K562 (cell line): ENCODE measurements around the gene VDR. TPM values are rescaled to one million over a fixed set of nuclear protein-coding genes. Genes with fewer than 3 reads are reported as not detected.

Source experiments
- ATAC-seq: fragments of 200-7000 bp; cut with Tn5 transposase; 3 replicates; pipeline ENCODE4 v1.9.1; 2020; ENCODE audit warnings: moderate library complexity
- BruUV-seq: library from RNA; stranded (reverse); fragments of 400-500 nt; replicated peaks from 2 replicates; lab custom pipeline; 2021; lab: Mats Ljungman, UMichigan
- CTCF ChIA-PET: fragments of 300-600 bp; formaldehyde crosslinking; extraction: SDS; loops from one replicate; lab custom pipeline; 2021; ENCODE audit warnings: low intra/inter-chr PET ratio; lab: Yijun Ruan, JAX
- POLR2A ChIA-PET: fragments of 300-600, 350-650 bp; sonication (Branson Sonifier 250); formaldehyde crosslinking; extraction: SDS; loops from one replicate; lab custom pipeline; 2021; ENCODE audit warnings: antibody characterized with exemption, inconsistent platforms; lab: Yijun Ruan, JAX
- DNase-seq, 4 experiments: peaks; one replicate each; pipeline versions ENCODE4 v3.0.0 to v3.0.0-alpha.2; 2011 to 2018; ENCODE audit warnings: low spot score in 3 of 4, mixed read lengths in 3 of 4; ENCODE audit errors: extremely low read depth in 1 of 4
- FAIRE-seq: peaks from 2 replicates; lab custom pipeline; 2011; peaks lifted over from hg19 to GRCh38; lab: Jason Lieb, UNC
- H2AFZ ChIP-seq: 2 replicates; pipeline ENCODE4 v1.6.0; 2011; ENCODE audit warnings: low read depth, low read length, control low read depth, inconsistent platforms
- H3K27ac ChIP-seq: fragments of 200-600 bp; 3 replicates; pipeline ENCODE4 v1.8.0; 2011; ENCODE audit warnings: low read depth, mild to moderate bottlenecking, control low read depth, inconsistent platforms, low read length, moderate library complexity, mixed read lengths; ENCODE audit errors: extremely low read depth
- H3K27me3 ChIP-seq, 2 experiments: fragments of 300-600 bp in 1 of 2; 2 replicates in 1 of 2; 3 replicates in 1 of 2; pipeline versions ENCODE4 v1.6.0 to v1.8.0; 2011; ENCODE audit warnings: inconsistent platforms in 2 of 2, low read length in 2 of 2, mild to moderate bottlenecking in 1 of 2, mixed read lengths in 1 of 2, moderate library complexity in 1 of 2; ENCODE audit not compliant: control insufficient read depth in 2 of 2, insufficient read depth in 2 of 2
- H3K36me3 ChIP-seq: fragments of 300-600 bp; 3 replicates; pipeline ENCODE4 v1.8.0; 2011; ENCODE audit warnings: mild to moderate bottlenecking, low read length, inconsistent platforms; ENCODE audit not compliant: control insufficient read depth, insufficient read depth
- H3K4me1 ChIP-seq, 2 experiments: fragments of 200-600 bp in 1 of 2; replicated peaks in 1 of 2; 2 replicates in 1 of 2; 3 replicates in 1 of 2; pipeline versions ENCODE4 v1.5.1 to v1.8.0; 2011; ENCODE audit warnings: inconsistent platforms in 2 of 2, low read length in 2 of 2, mild to moderate bottlenecking in 1 of 2, mixed read lengths in 1 of 2, moderate library complexity in 1 of 2; ENCODE audit not compliant: control insufficient read depth in 2 of 2, insufficient read depth in 2 of 2
- H3K4me2 ChIP-seq: 2 replicates; pipeline ENCODE4 v1.6.1; 2011; ENCODE audit warnings: low read length, control low read depth, inconsistent platforms, mixed read lengths; ENCODE audit not compliant: insufficient read depth
- H3K4me3 ChIP-seq: fragments of 200-600 bp; sonication (generic), shearing (Covaris generic); 2 replicates; pipeline ENCODE4 v1.5.1; 2016; ENCODE audit warnings: control low read depth, inconsistent platforms
- H3K79me2 ChIP-seq: fragments of 200-600 bp; 3 replicates; pipeline ENCODE4 v1.8.0; 2011; ENCODE audit warnings: low read length, inconsistent platforms; ENCODE audit not compliant: control insufficient read depth, insufficient read depth
- H3K9ac ChIP-seq, 2 experiments: 2 replicates each; pipeline versions ENCODE4 v1.6.0 to v1.6.1; 2011; ENCODE audit warnings: low read depth in 2 of 2, low read length in 2 of 2, control low read depth in 1 of 2, inconsistent platforms in 1 of 2, mild to moderate bottlenecking in 1 of 2, mixed read lengths in 1 of 2; ENCODE audit not compliant: insufficient read depth in 1 of 2
- H3K9me1 ChIP-seq: one replicate; pipeline ENCODE4 v1.6.0; 2011; ENCODE audit warnings: inconsistent platforms, mild to moderate bottlenecking, low read length, moderate library complexity; ENCODE audit not compliant: control insufficient read depth, insufficient read depth
- H3K9me3 ChIP-seq: replicated peaks from 2 replicates; pipeline ENCODE4 v1.5.1; 2011; ENCODE audit warnings: low read depth, low read length, inconsistent platforms; ENCODE audit not compliant: control insufficient read depth, insufficient read depth
- H4K20me1 ChIP-seq: replicated peaks from 2 replicates; pipeline ENCODE4 v1.6.1; 2011; ENCODE audit warnings: low read length, inconsistent platforms, mixed read lengths; ENCODE audit not compliant: control insufficient read depth, insufficient read depth
- ARNT ChIP-seq, 2 experiments: fragments of 450-650 bp; IDR thresholded peaks; 2 replicates each; pipeline ENCODE4 v1.6.1; 2016; ENCODE audit warnings: mild to moderate bottlenecking in 1 of 2
- EP300 ChIP-seq: IDR thresholded peaks from 2 replicates; pipeline ENCODE4 v1.6.1; 2012; ENCODE audit warnings: low read length, improper control_type of control experiment
- FOSL1 ChIP-seq: fragments of 200-800 bp; sonication (Bioruptor generic); conservative IDR thresholded peaks from 2 replicates; pipeline ENCODE4 v1.6.1; 2016; ENCODE audit warnings: missing genetic modification characterization, missing compliant biosample characterization
- HDAC1 ChIP-seq, 2 experiments: fragments of 450-650 bp; IDR thresholded peaks; 2 replicates each; pipeline ENCODE4 v1.6.1; 2016 to 2017; ENCODE audit warnings: inconsistent platforms in 1 of 2, mild to moderate bottlenecking in 1 of 2, moderate library complexity in 1 of 2
- L3MBTL2 ChIP-seq: fragments of 450-650 bp; IDR thresholded peaks from 2 replicates; pipeline ENCODE4 v1.6.1; 2016; ENCODE audit warnings: mild to moderate bottlenecking, moderate library complexity
- MAZ ChIP-seq, 2 experiments: fragments of 450-650 bp in 1 of 2; sonication (generic) in 1 of 2; formaldehyde crosslinking; IDR thresholded peaks in 1 of 2; conservative IDR thresholded peaks in 1 of 2; 2 replicates each; pipeline versions ENCODE4 v1.4.0 to v1.5.0; 2020; ENCODE audit warnings: mild to moderate bottlenecking in 1 of 2, missing genetic modification reagents in 1 of 2
- MBD2 ChIP-seq: sonication (generic); IDR thresholded peaks from 2 replicates; pipeline ENCODE4 v1.6.1; 2016; ENCODE audit warnings: low read depth, borderline replicate concordance
- PHF8 ChIP-seq: fragments of 200-600 bp; sonication (generic); IDR thresholded peaks from 2 replicates; pipeline ENCODE4 v1.6.1; 2012; ENCODE audit warnings: mixed run types, mild to moderate bottlenecking, inconsistent platforms, low read length, moderate library complexity, borderline replicate concordance
- POLR2B ChIP-seq: fragments of 450-650 bp; IDR thresholded peaks from 2 replicates; pipeline ENCODE4 v1.6.1; 2018; ENCODE audit warnings: low read depth; ENCODE audit not compliant: partially characterized antibody
- TOE1 ChIP-seq, 2 experiments: fragments of 450-650 bp in 1 of 2; sonication (generic) in 1 of 2; formaldehyde crosslinking in 1 of 2; IDR thresholded peaks; 2 replicates each; pipeline versions ENCODE4 v1.7.1 to v1.8.0; 2016 to 2022; ENCODE audit warnings: borderline replicate concordance in 2 of 2, mild to moderate bottlenecking in 2 of 2, antibody characterized with exemption in 1 of 2, inconsistent platforms in 1 of 2, low read depth in 1 of 2, missing genetic modification reagents in 1 of 2, moderate library complexity in 1 of 2
- ZC3H8 ChIP-seq: fragments of 450-650 bp; IDR thresholded peaks from 2 replicates; pipeline ENCODE4 v1.6.1; 2017
- ZNF280B ChIP-seq: fragments of 250-450 bp; sonication (Bioruptor Pico); IDR thresholded peaks from 2 replicates; pipeline ENCODE4 v1.5.1; 2021; ENCODE audit warnings: mild to moderate bottlenecking
- WGBS: fragments of 100-300 bp; shearing (Covaris generic); methylation state at CpG from one replicate; pipeline ENCODE4 v1.1.6; 2016; ENCODE audit warnings: low coverage, mixed read lengths; ENCODE audit not compliant: insufficient coverage; ENCODE audit errors: missing lambda C conversion rate; 5-methylcytosine and 5-hydroxymethylcytosine counted together
- in situ Hi-C: fragments of 300-500 bp; cut with MboI; formaldehyde crosslinking; loops from 4 replicates; pipeline ENCODE4 v1.15.0; 2018; ENCODE audit warnings: inconsistent platforms, mixed read lengths
- intact Hi-C: fragments of 100-400 bp; cut with micrococcal nuclease; formaldehyde crosslinking; loops from 2 replicates; pipeline ENCODE4 v1.14.2; 2022
- polyA plus RNA-seq, 8 experiments: library from polyadenylated mRNA; depleted of rRNA in 4 of 8; stranded (reverse) in 5 of 8; unstranded in 3 of 8; fragments of >200 nt; fragmentation: Nextera tagmentation in 2 of 8; fragmentation: Illumina TruSeq in 1 of 8; extraction: Ambion mirVana in 2 of 8; extraction: Trizol in 1 of 8; gene quantifications; 2 replicates each; pipeline versions ENCODE4 v1.2.1 to v1.2.3, GENCODE V29; 2011 to 2014; ENCODE audit warnings: inconsistent platforms in 1 of 8, missing spikeins in 1 of 8
- total RNA-seq, 7 experiments: library from RNA; depleted of rRNA in 6 of 7; stranded (reverse); fragments of >200 nt in 6 of 7; fragmentation: Illumina TruSeq in 2 of 7; extraction: Trizol in 2 of 7; gene quantifications; 2 replicates each; pipeline versions ENCODE4 v1.2.1 to v1.2.3, GENCODE V29; 2011 to 2021; ENCODE audit warnings: low replicate concordance in 1 of 7
- TF ChIP-seq, protein P1 (sequence below): fragments of 200-800 bp; sonication (Bioruptor generic); IDR thresholded peaks from 2 replicates; pipeline ENCODE4 v1.6.1; 2017; ENCODE audit warnings: missing genetic modification characterization, missing compliant biosample characterization
- TF ChIP-seq, protein P2 (sequence below): fragments of 450-650 bp; IDR thresholded peaks from 2 replicates; pipeline ENCODE4 v1.6.1; 2017; ENCODE audit warnings: antibody characterized with exemption, mild to moderate bottlenecking

The VDR gene
- total and polyA plus RNA-seq, 9 of the 15 experiments (the other 6 are each of a cell fraction or from before 2014, with no cell fraction given) = 0.61 to 4.8 (median 2.0) TPM

DNA sequence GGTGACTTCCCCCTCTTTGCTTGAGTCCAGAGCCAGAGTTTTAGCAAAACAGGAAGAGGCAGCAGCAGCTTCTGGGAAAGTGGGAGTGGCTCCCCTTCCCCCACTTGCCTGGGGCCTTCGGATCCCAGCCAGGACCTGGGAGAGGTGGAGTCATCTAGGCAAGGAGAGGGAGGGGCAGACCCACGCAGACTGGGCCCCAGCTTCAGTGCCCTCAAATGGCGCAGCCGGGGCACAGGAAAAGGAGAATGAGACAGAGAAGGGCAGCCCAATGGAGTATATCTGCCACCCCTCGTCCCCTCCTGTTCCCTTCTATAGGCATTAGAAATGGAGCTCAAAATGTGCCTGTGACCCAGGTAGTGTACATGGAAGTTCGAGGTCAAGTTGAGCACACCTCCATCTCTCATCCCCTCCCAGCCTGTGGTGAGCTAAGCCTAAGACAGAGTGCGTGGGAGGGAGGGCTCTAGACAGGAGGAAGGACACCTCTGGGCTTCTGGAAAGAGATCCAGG lies 75.8 kb downstream of the VDR start:
- POLR2A ChIA-PET = interaction anchor here (1.0 to 3.4 kb wide), 7 partner anchors 8 to 122 kb away, joined by 3 to 18 read pairs (median 5); no protein-coding TSS in a partner anchor
- CTCF ChIA-PET = no interaction called here
- Histone ChIP-seq H3K9me1 (no peaks in the 10 kb centered on the region), H2AFZ (peak overlapping the region; percentile 78), H4K20me1 (no peaks in the 10 kb centered on the region), H3K27me3 (no peaks in the 10 kb centered on the region), H3K4me1 (peaks cover 46 to 48% of the 10 kb centered on the region in 2 experiments), H3K4me3 (peak overlapping the region; percentile 11), H3K4me2 (peak overlapping the region; percentile 76), H3K36me3 (no peaks in the 10 kb centered on the region), H3K79me2 (peaks cover 6% of the 10 kb centered on the region; the same call in 2 of the 3 replicates), H3K9ac (peak overlapping the region; percentile 46 to 85), H3K9me3 (no peaks in the 10 kb centered on the region), H3K27ac (peak overlapping the region; percentile 65)
- ATAC-seq = peak; percentile 81
- intact Hi-C loops = no loop called here
- no TSS peak for BruUV-seq
- in situ Hi-C loops = no loop called here
- peak; percentile 95 for FAIRE-seq
- WGBS = 0% methylated on average over 4 of the region's 7 CpGs
- peak; percentile 87 to 92 (median 90) for DNase-seq
- peak; percentile 57 to 66 for TF ChIP-seq MAZ (CRISPR knock-in tag; conservative IDR thresholded peaks at IDR 0.05 in 1 of 2, IDR thresholded peaks at IDR 0.05 in 1 of 2)
- peak; percentile 54 for TF ChIP-seq FOSL1 (tag)
- TF ChIP-seq MBD2 = 0 out of 2 replicates have a peak, but pooled peaks have one; percentile 18
- TF ChIP-seq, protein P1, sequence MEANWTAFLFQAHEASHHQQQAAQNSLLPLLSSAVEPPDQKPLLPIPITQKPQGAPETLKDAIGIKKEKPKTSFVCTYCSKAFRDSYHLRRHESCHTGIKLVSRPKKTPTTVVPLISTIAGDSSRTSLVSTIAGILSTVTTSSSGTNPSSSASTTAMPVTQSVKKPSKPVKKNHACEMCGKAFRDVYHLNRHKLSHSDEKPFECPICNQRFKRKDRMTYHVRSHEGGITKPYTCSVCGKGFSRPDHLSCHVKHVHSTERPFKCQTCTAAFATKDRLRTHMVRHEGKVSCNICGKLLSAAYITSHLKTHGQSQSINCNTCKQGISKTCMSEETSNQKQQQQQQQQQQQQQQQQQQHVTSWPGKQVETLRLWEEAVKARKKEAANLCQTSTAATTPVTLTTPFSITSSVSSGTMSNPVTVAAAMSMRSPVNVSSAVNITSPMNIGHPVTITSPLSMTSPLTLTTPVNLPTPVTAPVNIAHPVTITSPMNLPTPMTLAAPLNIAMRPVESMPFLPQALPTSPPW = peak; percentile 94
- peak; percentile 44; the same call in 1 of the 2 replicates for TF ChIP-seq TOE1 (IDR thresholded peaks at IDR 0.05; ENCODE audit: borderline replicate concordance)
- TF ChIP-seq TOE1 (CRISPR knock-in tag; IDR thresholded peaks at IDR 0.05; ENCODE audit: borderline replicate concordance, low read depth) = no peak
- TF ChIP-seq EP300 = peak; percentile 62
- no peak for TF ChIP-seq ZC3H8
- TF ChIP-seq ZNF280B (CRISPR knock-in tag) = no peak
- TF ChIP-seq, protein P2, sequence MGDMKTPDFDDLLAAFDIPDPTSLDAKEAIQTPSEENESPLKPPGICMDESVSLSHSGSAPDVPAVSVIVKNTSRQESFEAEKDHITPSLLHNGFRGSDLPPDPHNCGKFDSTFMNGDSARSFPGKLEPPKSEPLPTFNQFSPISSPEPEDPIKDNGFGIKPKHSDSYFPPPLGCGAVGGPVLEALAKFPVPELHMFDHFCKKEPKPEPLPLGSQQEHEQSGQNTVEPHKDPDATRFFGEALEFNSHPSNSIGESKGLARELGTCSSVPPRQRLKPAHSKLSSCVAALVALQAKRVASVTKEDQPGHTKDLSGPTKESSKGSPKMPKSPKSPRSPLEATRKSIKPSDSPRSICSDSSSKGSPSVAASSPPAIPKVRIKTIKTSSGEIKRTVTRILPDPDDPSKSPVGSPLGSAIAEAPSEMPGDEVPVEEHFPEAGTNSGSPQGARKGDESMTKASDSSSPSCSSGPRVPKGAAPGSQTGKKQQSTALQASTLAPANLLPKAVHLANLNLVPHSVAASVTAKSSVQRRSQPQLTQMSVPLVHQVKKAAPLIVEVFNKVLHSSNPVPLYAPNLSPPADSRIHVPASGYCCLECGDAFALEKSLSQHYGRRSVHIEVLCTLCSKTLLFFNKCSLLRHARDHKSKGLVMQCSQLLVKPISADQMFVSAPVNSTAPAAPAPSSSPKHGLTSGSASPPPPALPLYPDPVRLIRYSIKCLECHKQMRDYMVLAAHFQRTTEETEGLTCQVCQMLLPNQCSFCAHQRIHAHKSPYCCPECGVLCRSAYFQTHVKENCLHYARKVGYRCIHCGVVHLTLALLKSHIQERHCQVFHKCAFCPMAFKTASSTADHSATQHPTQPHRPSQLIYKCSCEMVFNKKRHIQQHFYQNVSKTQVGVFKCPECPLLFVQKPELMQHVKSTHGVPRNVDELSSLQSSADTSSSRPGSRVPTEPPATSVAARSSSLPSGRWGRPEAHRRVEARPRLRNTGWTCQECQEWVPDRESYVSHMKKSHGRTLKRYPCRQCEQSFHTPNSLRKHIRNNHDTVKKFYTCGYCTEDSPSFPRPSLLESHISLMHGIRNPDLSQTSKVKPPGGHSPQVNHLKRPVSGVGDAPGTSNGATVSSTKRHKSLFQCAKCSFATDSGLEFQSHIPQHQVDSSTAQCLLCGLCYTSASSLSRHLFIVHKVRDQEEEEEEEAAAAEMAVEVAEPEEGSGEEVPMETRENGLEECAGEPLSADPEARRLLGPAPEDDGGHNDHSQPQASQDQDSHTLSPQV = peak; percentile 78
- 0 out of 4 replicates have a peak, but pooled peaks of 1 of the 2 experiments have one; percentile 23 for TF ChIP-seq HDAC1 (IDR thresholded peaks at IDR 0.05)
- TF ChIP-seq ARNT (IDR thresholded peaks at IDR 0.05) = 0 out of 4 replicates have a peak, but pooled peaks of 1 of the 2 experiments have one; percentile 34
- TF ChIP-seq PHF8 = peak; percentile 50; the same call in 1 of the 2 replicates
- peak; percentile 66; the same call in 1 of the 2 replicates for TF ChIP-seq L3MBTL2
- peak; percentile 18 for TF ChIP-seq POLR2B
